NCI-H82 (cell line): ENCODE measurements around the gene TRIM17.

Experiments used
- DNase-seq: peaks from one replicate; lab custom pipeline; 2025; lab: John Stamatoyannopoulos, UW

TRIM17 gene

GRCh38 chr1:228416217-228416933 is at the start of gene TRIM17:
TRIM17 (minus strand) TSS chr1:228416861; CDS start chr1:228415072, 1,789 bp downstream.
- DNase-seq: peak; percentile 64

- peak; percentile 69 for DNase-seq
Observed at GRCh38 chr1:228465571-228466146, 49.0 kb upstream of the TRIM17 start.

- DNase-seq: peak; percentile 59
Observed at GRCh38 chr1:228465141-228465540, 48.5 kb upstream of the TRIM17 start.

GRCh38 chr1:228464487-228464983 is 47.9 kb upstream of the TRIM17 start:
- peak; percentile 99 for DNase-seq

- peak; percentile 96 for DNase-seq
Observed at GRCh38 chr1:228463559-228464455, 47.1 kb upstream of the TRIM17 start.

- peak; percentile 42 for DNase-seq
Observed at GRCh38 chr1:228463009-228463558, 46.4 kb upstream of the TRIM17 start.

GRCh38 chr1:228462560-228462959 is 45.9 kb upstream of the TRIM17 start:
- no peak for DNase-seq

- DNase-seq: no peak
Observed at GRCh38 chr1:228460821-228461220, 44.2 kb upstream of the TRIM17 start.

GRCh38 chr1:228459091-228459993 is 42.7 kb upstream of the TRIM17 start:
- peak; percentile 96 for DNase-seq

- DNase-seq: peak; percentile 100
Observed at GRCh38 chr1:228457396-228458176, 40.9 kb upstream of the TRIM17 start.

- DNase-seq: peak; percentile 93
Observed at GRCh38 chr1:228457017-228457395, 40.3 kb upstream of the TRIM17 start.

- peak; percentile 81 for DNase-seq
Observed at GRCh38 chr1:228456252-228457016, 39.8 kb upstream of the TRIM17 start.

- peak; percentile 36 for DNase-seq
Observed at GRCh38 chr1:228455715-228456114, 39.1 kb upstream of the TRIM17 start.

- no peak for DNase-seq
Observed at GRCh38 chr1:228454238-228454637, 37.6 kb upstream of the TRIM17 start.

GRCh38 chr1:228453614-228454013 is 37.0 kb upstream of the TRIM17 start:
- no peak for DNase-seq

- no peak for DNase-seq
Observed at GRCh38 chr1:228453022-228453560, 36.4 kb upstream of the TRIM17 start.

GRCh38 chr1:228452194-228453021 is 35.7 kb upstream of the TRIM17 start:
- DNase-seq: no peak

- DNase-seq: no peak
Observed at GRCh38 chr1:228450200-228450599, 33.5 kb upstream of the TRIM17 start.
